Measurements from ENCODE around the gene HPS3.
"Not testable (repeated sequence)": the region's sequence is repeated elsewhere in the genome, so short reads cannot be mapped to it uniquely, and the experiment has no call there.

- not testable (repeated sequence) for TF ChIP-seq CTCF, POLR2A (IDR thresholded peaks at IDR 0.05)
Measured at GRCh38 chr3:149196805-149197592, 67.6 kb downstream of the HPS3 start.

All from thyroid gland (tissue), 4 donors.